ENCODE results near the gene CEP104. TPM values are rescaled to one million over a fixed set of nuclear protein-coding genes. Genes with fewer than 3 reads are reported as not detected.

Gene CEP104
- total and polyA plus RNA-seq, 2 experiments from 2014 or later: 20.5 to 32.2 TPM

DNA sequence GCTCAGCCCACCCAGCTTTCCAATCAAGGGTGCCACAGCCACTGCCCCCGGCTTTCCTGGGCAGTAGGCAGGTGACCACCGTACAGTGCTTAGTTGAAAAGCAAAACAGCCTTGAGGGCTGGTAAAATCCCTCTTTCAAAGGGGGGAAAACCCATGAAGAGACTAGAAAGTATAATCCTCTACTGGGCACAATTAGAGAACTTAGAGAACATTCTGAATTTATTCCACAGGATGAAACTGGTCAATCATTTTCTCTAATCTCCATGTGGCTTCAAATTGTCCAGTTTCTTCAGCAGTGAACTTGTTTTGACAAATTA lies 45.5 kb downstream of the CEP104 start:
- TF ChIP-seq, protein P1, sequence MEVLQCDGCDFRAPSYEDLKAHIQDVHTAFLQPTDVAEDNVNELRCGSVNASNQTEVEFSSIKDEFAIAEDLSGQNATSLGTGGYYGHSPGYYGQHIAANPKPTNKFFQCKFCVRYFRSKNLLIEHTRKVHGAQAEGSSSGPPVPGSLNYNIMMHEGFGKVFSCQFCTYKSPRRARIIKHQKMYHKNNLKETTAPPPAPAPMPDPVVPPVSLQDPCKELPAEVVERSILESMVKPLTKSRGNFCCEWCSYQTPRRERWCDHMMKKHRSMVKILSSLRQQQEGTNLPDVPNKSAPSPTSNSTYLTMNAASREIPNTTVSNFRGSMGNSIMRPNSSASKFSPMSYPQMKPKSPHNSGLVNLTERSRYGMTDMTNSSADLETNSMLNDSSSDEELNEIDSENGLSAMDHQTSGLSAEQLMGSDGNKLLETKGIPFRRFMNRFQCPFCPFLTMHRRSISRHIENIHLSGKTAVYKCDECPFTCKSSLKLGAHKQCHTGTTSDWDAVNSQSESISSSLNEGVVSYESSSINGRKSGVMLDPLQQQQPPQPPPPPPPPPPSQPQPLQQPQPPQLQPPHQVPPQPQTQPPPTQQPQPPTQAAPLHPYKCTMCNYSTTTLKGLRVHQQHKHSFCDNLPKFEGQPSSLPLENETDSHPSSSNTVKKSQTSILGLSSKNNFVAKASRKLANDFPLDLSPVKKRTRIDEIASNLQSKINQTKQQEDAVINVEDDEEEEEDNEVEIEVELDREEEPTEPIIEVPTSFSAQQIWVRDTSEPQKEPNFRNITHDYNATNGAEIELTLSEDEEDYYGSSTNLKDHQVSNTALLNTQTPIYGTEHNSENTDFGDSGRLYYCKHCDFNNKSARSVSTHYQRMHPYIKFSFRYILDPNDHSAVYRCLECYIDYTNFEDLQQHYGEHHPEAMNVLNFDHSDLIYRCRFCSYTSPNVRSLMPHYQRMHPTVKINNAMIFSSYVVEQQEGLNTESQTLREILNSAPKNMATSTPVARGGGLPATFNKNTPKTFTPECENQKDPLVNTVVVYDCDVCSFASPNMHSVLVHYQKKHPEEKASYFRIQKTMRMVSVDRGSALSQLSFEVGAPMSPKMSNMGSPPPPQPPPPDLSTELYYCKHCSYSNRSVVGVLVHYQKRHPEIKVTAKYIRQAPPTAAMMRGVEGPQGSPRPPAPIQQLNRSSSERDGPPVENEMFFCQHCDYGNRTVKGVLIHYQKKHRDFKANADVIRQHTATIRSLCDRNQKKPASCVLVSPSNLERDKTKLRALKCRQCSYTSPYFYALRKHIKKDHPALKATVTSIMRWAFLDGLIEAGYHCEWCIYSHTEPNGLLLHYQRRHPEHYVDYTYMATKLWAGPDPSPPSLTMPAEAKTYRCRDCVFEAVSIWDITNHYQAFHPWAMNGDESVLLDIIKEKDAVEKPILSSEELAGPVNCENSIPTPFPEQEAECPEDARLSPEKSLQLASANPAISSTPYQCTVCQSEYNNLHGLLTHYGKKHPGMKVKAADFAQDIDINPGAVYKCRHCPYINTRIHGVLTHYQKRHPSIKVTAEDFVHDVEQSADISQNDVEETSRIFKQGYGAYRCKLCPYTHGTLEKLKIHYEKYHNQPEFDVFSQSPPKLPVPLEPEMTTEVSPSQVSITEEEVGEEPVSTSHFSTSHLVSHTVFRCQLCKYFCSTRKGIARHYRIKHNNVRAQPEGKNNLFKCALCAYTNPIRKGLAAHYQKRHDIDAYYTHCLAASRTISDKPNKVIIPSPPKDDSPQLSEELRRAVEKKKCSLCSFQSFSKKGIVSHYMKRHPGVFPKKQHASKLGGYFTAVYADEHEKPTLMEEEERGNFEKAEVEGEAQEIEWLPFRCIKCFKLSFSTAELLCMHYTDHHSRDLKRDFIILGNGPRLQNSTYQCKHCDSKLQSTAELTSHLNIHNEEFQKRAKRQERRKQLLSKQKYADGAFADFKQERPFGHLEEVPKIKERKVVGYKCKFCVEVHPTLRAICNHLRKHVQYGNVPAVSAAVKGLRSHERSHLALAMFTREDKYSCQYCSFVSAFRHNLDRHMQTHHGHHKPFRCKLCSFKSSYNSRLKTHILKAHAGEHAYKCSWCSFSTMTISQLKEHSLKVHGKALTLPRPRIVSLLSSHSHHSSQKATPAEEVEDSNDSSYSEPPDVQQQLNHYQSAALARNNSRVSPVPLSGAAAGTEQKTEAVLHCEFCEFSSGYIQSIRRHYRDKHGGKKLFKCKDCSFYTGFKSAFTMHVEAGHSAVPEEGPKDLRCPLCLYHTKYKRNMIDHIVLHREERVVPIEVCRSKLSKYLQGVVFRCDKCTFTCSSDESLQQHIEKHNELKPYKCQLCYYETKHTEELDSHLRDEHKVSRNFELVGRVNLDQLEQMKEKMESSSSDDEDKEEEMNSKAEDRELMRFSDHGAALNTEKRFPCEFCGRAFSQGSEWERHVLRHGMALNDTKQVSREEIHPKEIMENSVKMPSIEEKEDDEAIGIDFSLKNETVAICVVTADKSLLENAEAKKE (CRISPR knock-in tag; IDR thresholded peaks at IDR 0.05): no peak
- no peak for TF ChIP-seq POLR2AphosphoS5 (IDR thresholded peaks at IDR 0.05; ENCODE audit: low read depth)
- no peak for TF ChIP-seq JUNB (IDR thresholded peaks at IDR 0.05; ENCODE audit: unreplicated experiment)
- no peak for TF ChIP-seq NANOG (IDR thresholded peaks at IDR 0.05; ENCODE audit: borderline replicate concordance)
- TF ChIP-seq EZH2phosphoT487 (IDR thresholded peaks at IDR 0.05; ENCODE audit: unreplicated experiment): no peak
- no peak for TF ChIP-seq ETS1 (IDR thresholded peaks at IDR 0.05)
- no peak for TF ChIP-seq ZNF331 (CRISPR knock-in tag; IDR thresholded peaks at IDR 0.05; ENCODE audit: low read depth)
- TF ChIP-seq CTCF (conservative IDR thresholded peaks at IDR 0.05; ENCODE audit: low read depth in 2 of 2): no peak
- TF ChIP-seq, protein P2, sequence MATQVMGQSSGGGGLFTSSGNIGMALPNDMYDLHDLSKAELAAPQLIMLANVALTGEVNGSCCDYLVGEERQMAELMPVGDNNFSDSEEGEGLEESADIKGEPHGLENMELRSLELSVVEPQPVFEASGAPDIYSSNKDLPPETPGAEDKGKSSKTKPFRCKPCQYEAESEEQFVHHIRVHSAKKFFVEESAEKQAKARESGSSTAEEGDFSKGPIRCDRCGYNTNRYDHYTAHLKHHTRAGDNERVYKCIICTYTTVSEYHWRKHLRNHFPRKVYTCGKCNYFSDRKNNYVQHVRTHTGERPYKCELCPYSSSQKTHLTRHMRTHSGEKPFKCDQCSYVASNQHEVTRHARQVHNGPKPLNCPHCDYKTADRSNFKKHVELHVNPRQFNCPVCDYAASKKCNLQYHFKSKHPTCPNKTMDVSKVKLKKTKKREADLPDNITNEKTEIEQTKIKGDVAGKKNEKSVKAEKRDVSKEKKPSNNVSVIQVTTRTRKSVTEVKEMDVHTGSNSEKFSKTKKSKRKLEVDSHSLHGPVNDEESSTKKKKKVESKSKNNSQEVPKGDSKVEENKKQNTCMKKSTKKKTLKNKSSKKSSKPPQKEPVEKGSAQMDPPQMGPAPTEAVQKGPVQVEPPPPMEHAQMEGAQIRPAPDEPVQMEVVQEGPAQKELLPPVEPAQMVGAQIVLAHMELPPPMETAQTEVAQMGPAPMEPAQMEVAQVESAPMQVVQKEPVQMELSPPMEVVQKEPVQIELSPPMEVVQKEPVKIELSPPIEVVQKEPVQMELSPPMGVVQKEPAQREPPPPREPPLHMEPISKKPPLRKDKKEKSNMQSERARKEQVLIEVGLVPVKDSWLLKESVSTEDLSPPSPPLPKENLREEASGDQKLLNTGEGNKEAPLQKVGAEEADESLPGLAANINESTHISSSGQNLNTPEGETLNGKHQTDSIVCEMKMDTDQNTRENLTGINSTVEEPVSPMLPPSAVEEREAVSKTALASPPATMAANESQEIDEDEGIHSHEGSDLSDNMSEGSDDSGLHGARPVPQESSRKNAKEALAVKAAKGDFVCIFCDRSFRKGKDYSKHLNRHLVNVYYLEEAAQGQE (IDR thresholded peaks at IDR 0.05; ENCODE audit: unreplicated experiment): no peak
- TF ChIP-seq EZH2 (IDR thresholded peaks at IDR 0.05; ENCODE audit: low read depth, unreplicated experiment): no peak
- no peak for TF ChIP-seq STAT1 (IDR thresholded peaks at IDR 0.05; ENCODE audit: unreplicated experiment)
- no peak for TF ChIP-seq CREB1 (CRISPR knock-in tag; IDR thresholded peaks at IDR 0.05; ENCODE audit: low read depth)
- TF ChIP-seq ZNF114 (CRISPR knock-in tag; IDR thresholded peaks at IDR 0.05): no peak
- peaks cover 7% of the 10 kb centered on the region; the same call in 2 of the 3 replicates for H3K36me3 Mint-ChIP-seq (ENCODE audit: low read depth)
- peaks cover 6% of the 10 kb centered on the region for H3K4me1 Mint-ChIP-seq
- Histone ChIP-seq H2AFZ (no peak overlapping the region), H3F3A (replicated peaks; ENCODE audit: low read depth) (no peaks in the 10 kb centered on the region), H3K27ac (ENCODE audit: low read depth) (no peak overlapping the region), H4K20me1 (replicated peaks; ENCODE audit: insufficient read depth) (no peaks in the 10 kb centered on the region), H3K4me1 (ENCODE audit: insufficient read depth) (no peaks in the 10 kb centered on the region), H3K79me2 (replicated peaks; ENCODE audit: insufficient read depth) (no peaks in the 10 kb centered on the region), H3K36me3 (ENCODE audit: insufficient read depth) (no peaks in the 10 kb centered on the region), H3K4me2 (no peak overlapping the region), H3K9me2 (ENCODE audit: insufficient read depth) (no peaks in the 10 kb centered on the region), H3K4me3 (no peak overlapping the region), H3K27me3 (ENCODE audit: insufficient read depth) (no peaks in the 10 kb centered on the region)
- no peak overlapping the region for H3K4me3 Mint-ChIP-seq
- H3K27me3 Mint-ChIP-seq (ENCODE audit: insufficient read depth, low read depth, poor library complexity): peaks cover 3% of the 10 kb centered on the region
- H3K9me3 Mint-ChIP-seq: peaks cover 32% of the 10 kb centered on the region
- no peak for ATAC-seq
- H3K27ac Mint-ChIP-seq: no peak overlapping the region
- no peak for DNase-seq (ENCODE audit: low spot score)

All from GM23338 (cell line).